ENCODE data around the gene SETD7. TPM values are rescaled to one million over a fixed set of nuclear protein-coding genes. Genes with fewer than 3 reads are reported as not detected.
"Not testable (repeated sequence)": the region's sequence is repeated elsewhere in the genome, so short reads cannot be mapped to it uniquely, and the experiment has no call there.

The SETD7 gene
- total RNA-seq, 1 donor from 2014 or later = 39.4 TPM

DNA sequence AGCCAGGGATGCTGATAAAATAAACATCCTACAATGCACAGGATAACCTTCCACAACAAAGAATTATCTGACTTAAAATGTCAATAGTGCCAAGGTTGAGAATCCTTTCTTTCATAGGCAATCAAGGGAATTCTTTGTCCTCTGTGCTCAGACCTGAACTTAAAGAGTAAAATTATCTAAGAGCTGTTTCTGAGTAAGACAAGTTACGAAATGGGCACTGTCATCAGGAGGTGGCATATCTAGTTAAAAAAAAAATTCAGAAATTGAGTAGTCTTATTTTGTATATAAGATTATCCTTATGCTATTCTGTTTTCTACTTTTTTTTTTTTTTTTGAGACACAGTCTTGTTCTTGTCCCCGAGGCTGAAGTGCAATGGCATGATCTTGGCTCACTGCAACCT, 105.4 kb downstream of the SETD7 start:
- H3K27ac ChIP-seq = no peak overlapping the region
- H3K36me3 ChIP-seq = no peaks in the 10 kb centered on the region
- H3K4me3 ChIP-seq = no peak overlapping the region
- no peaks in the 10 kb centered on the region for H3K27me3 ChIP-seq (ENCODE audit: low read depth)
- TF ChIP-seq, protein P1, sequence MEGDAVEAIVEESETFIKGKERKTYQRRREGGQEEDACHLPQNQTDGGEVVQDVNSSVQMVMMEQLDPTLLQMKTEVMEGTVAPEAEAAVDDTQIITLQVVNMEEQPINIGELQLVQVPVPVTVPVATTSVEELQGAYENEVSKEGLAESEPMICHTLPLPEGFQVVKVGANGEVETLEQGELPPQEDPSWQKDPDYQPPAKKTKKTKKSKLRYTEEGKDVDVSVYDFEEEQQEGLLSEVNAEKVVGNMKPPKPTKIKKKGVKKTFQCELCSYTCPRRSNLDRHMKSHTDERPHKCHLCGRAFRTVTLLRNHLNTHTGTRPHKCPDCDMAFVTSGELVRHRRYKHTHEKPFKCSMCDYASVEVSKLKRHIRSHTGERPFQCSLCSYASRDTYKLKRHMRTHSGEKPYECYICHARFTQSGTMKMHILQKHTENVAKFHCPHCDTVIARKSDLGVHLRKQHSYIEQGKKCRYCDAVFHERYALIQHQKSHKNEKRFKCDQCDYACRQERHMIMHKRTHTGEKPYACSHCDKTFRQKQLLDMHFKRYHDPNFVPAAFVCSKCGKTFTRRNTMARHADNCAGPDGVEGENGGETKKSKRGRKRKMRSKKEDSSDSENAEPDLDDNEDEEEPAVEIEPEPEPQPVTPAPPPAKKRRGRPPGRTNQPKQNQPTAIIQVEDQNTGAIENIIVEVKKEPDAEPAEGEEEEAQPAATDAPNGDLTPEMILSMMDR (IDR thresholded peaks at IDR 0.05) = no peak
- intact Hi-C loops (cut with DNase I) = no loop called here
- ATAC-seq (no peak), DNase-seq (no peak)
- H3K9me3 ChIP-seq = no peaks in the 10 kb centered on the region
- peaks cover 27% of the 10 kb centered on the region for H3K4me1 ChIP-seq

DNA sequence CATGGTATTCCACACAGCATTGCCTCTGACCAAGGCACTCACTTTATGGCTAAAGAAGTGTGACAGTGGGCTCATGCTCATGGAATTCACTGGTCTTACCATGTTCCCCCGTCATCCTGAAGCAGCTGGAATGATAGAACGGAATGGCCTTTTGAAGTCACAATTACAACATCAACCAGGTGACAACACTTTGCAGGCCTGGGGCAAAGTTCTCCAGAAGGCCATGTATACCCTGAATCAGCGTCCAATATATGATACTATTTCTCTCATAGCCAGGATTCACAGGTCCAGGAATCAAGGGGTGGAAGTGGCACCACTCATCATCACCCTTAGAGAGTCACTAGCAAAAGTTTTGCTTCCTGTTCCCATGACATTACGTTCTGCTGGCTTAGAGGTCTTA, 108.9 kb downstream of the SETD7 start:
- H3K4me1 ChIP-seq; H3K9me3 ChIP-seq; DNase-seq; H3K36me3 ChIP-seq; H3K27ac ChIP-seq; intact Hi-C loops (cut with DNase I); ATAC-seq; H3K4me3 ChIP-seq; H3K27me3 ChIP-seq (ENCODE audit: low read depth): not testable (repeated sequence)

Other genes with a start within 250 kb of the SETD7 start
- 11.1 TPM for gene RAB33B, start 102.1 kb downstream of the SETD7 start, total RNA-seq
- gene MGST2, start 109.6 kb upstream of the SETD7 start, total RNA-seq = 79.3 TPM

Measured in lower lobe of right lung (tissue), 2 donors.